Sigmoid colon (tissue), 7 donors: ENCODE results near the gene MPPED1. TPM values are rescaled to one million over a fixed set of nuclear protein-coding genes. Genes with fewer than 3 reads are reported as not detected.

Experiments used
- DNase-seq: peaks from one replicate; pipeline ENCODE4 v3.0.0-alpha.2; 2019
- H3K27ac ChIP-seq, 4 donors: fragments of 200-600 bp; sonication (generic); one replicate each; pipeline ENCODE4 v1.5.1; 2016 to 2019; ENCODE audit warnings: mild to moderate bottlenecking in 1 of 4
- H3K27me3 ChIP-seq, 3 donors: fragments of 200-600 bp; sonication (generic); one replicate each; pipeline ENCODE4 v1.5.1; 2019; ENCODE audit warnings: mild to moderate bottlenecking in 1 of 3
- H3K36me3 ChIP-seq, 4 donors: fragments of 200-600 bp; sonication (generic); one replicate each; pipeline ENCODE4 v1.5.1; 2016 to 2019
- H3K4me1 ChIP-seq, 4 donors: fragments of 200-600 bp; sonication (generic); one replicate each; pipeline ENCODE4 v1.5.1; 2017 to 2019
- H3K4me3 ChIP-seq, 4 donors: fragments of 200-600 bp; sonication (generic); one replicate each; pipeline ENCODE4 v1.5.1; 2017 to 2019; ENCODE audit warnings: mild to moderate bottlenecking in 2 of 4, moderate library complexity in 1 of 4
- H3K9me3 ChIP-seq, 4 donors: fragments of 200-600 bp in 3 of 4; sonication (generic) in 3 of 4; one replicate each; pipeline versions ENCODE4 v1.5.1 to v1.6.1; 2013 to 2019
- CTCF ChIP-seq, 4 experiments: fragments of 450-650 bp in 3 of 4; fragments of 200-600 bp in 1 of 4; IDR thresholded peaks; one replicate each; pipeline ENCODE4 v1.5.1; 2016 to 2019; ENCODE audit warnings: antibody characterized with exemption in 4 of 4, mild to moderate bottlenecking in 3 of 4, moderate library complexity in 2 of 4
- EP300 ChIP-seq, 4 donors: sonication (generic); formaldehyde crosslinking; IDR thresholded peaks; one replicate each; pipeline ENCODE4 v1.6.1; 2017; ENCODE audit warnings: antibody characterized with exemption in 4 of 4
- POLR2A ChIP-seq, 2 donors: fragments of 450-650 bp; IDR thresholded peaks; one replicate each; pipeline ENCODE4 v1.6.1; 2016; ENCODE audit warnings: antibody characterized with exemption in 2 of 2, mild to moderate bottlenecking in 2 of 2, moderate library complexity in 2 of 2
- POLR2AphosphoS5 ChIP-seq, 4 donors: sonication (generic); formaldehyde crosslinking; IDR thresholded peaks; one replicate each; pipeline ENCODE4 v1.6.1; 2017; ENCODE audit warnings: antibody characterized with exemption in 4 of 4
- WGBS, 2 donors: extraction: QIAGEN DNeasy Blood & Tissue Kit; methylation state at CpG; one replicate each; pipeline ENCODE4 v1.1.7; 2013; 5-methylcytosine and 5-hydroxymethylcytosine counted together
- intact Hi-C: fragments of 100-400 bp; cut with DNase I; formaldehyde crosslinking; loops from one replicate; pipeline ENCODE4 v1.15.1; 2023
- polyA plus RNA-seq, 3 donors: library from polyadenylated mRNA; stranded (reverse); fragments of 200-250 nt; gene quantifications; one replicate each; pipeline ENCODE4 v1.2.3, GENCODE V29; 2013
- total RNA-seq, 4 donors: library from RNA; depleted of rRNA; stranded (reverse); fragments of >200 nt; gene quantifications; one replicate each; pipeline ENCODE4 v1.1.0, GENCODE V29; 2016
- donor health status: healthy with polysubstance abuse.
- donor health status: Bipolar disorder and iron deficiency.
- donor health status: healthy.

The MPPED1 gene
- total and polyA plus RNA-seq, 7 donors = not detected

GRCh38 chr22:43483266-43483665 lies 71.5 kb downstream of the MPPED1 start:
- no peak for TF ChIP-seq POLR2A (IDR thresholded peaks at IDR 0.05)
- no peak for TF ChIP-seq EP300 (IDR thresholded peaks at IDR 0.05)
- TF ChIP-seq CTCF (IDR thresholded peaks at IDR 0.05) = no peak
- TF ChIP-seq POLR2AphosphoS5 (IDR thresholded peaks at IDR 0.05) = no peak
- H3K4me3 ChIP-seq = no peak overlapping the region
- no peak for DNase-seq
- H3K27ac ChIP-seq = no peak overlapping the region
- H3K27me3 ChIP-seq = peaks cover 0 to 20% (median 5%) of the 10 kb centered on the region in 3 donors
- H3K9me3 ChIP-seq = no peaks in the 10 kb centered on the region
- WGBS, 2 donors = 51 to 82% methylated on average over 13 of the region's 13 CpGs
- H3K36me3 ChIP-seq = no peaks in the 10 kb centered on the region
- intact Hi-C loops = no loop called here
- no peaks in the 10 kb centered on the region for H3K4me1 ChIP-seq

GRCh38 chr22:43483669-43484068 lies 71.9 kb downstream of the MPPED1 start:
- H3K4me1 ChIP-seq = no peaks in the 10 kb centered on the region
- no peak for DNase-seq

GRCh38 chr22:43484227-43484626 lies 72.4 kb downstream of the MPPED1 start:
- intact Hi-C loops = no loop called here
- DNase-seq = no peak
- Histone ChIP-seq H3K36me3 (no peaks in the 10 kb centered on the region), H3K4me3 (no peak overlapping the region), H3K27me3 (peaks cover 0 to 21% (median 5%) of the 10 kb centered on the region in 3 donors), H3K4me1 (no peaks in the 10 kb centered on the region), H3K9me3 (no peaks in the 10 kb centered on the region), H3K27ac (no peak overlapping the region)
- 88 to 90% methylated on average over 8 of the region's 8 CpGs for WGBS, 2 donors
- no peak for TF ChIP-seq EP300 (IDR thresholded peaks at IDR 0.05)
- no peak for TF ChIP-seq CTCF (IDR thresholded peaks at IDR 0.05)
- TF ChIP-seq POLR2A (IDR thresholded peaks at IDR 0.05) = no peak
- TF ChIP-seq POLR2AphosphoS5 (IDR thresholded peaks at IDR 0.05) = no peak

More at GRCh38 chr22:43483669-43484068, 71.9 kb downstream of the MPPED1 start:
- H3K36me3 ChIP-seq = no peaks in the 10 kb centered on the region
- no peak overlapping the region for H3K4me3 ChIP-seq
- no peaks in the 10 kb centered on the region for H3K9me3 ChIP-seq
- H3K27ac ChIP-seq = no peak overlapping the region
- WGBS, 2 donors = 66 to 87% methylated on average over 7 of the region's 7 CpGs
- peaks cover 0 to 21% (median 5%) of the 10 kb centered on the region in 3 donors for H3K27me3 ChIP-seq
- no peak for TF ChIP-seq POLR2A (IDR thresholded peaks at IDR 0.05)
- no peak for TF ChIP-seq CTCF (IDR thresholded peaks at IDR 0.05)
- TF ChIP-seq POLR2AphosphoS5 (IDR thresholded peaks at IDR 0.05) = no peak
- TF ChIP-seq EP300 (IDR thresholded peaks at IDR 0.05) = no peak
- intact Hi-C loops = no loop called here

GRCh38 chr22:43485502-43486089 lies 73.8 kb downstream of the MPPED1 start:
- intact Hi-C loops = no loop called here
- peaks cover 0 to 24% (median 5%) of the 10 kb centered on the region in 3 donors for H3K27me3 ChIP-seq
- 75 to 80% methylated on average over 20 of the region's 20 CpGs for WGBS, 2 donors
- no peaks in the 10 kb centered on the region for H3K36me3 ChIP-seq
- no peak overlapping the region for H3K4me3 ChIP-seq
- no peaks in the 10 kb centered on the region for H3K9me3 ChIP-seq
- no peak for DNase-seq
- TF ChIP-seq EP300 (IDR thresholded peaks at IDR 0.05) = no peak
- TF ChIP-seq POLR2AphosphoS5 (IDR thresholded peaks at IDR 0.05) = no peak
- no peak for TF ChIP-seq CTCF (IDR thresholded peaks at IDR 0.05)
- no peak for TF ChIP-seq POLR2A (IDR thresholded peaks at IDR 0.05)
- no peak overlapping the region for H3K27ac ChIP-seq
- H3K4me1 ChIP-seq = no peaks in the 10 kb centered on the region
